Measurements from ENCODE around the gene L3MBTL3.

DNA sequence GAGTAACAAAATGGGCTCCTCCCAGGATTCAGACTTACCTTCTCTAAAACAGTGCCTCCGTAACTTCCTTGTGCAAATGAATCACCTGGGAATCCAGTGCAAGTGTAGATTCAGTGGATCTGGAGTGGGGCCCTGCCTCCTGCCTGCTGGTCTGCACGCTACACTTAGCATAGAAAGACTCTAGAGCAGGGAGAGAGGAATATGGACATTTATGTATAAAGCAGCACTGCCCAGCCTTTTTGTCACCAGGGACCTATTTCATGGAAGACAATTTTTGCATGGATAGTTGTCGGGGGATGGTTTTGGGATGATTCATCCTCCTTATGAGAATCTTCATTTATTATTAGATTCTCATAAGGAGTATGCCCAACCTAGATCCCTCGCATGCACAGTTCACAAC, 42.3 kb upstream of the L3MBTL3 start:
- TF ChIP-seq POLR2A (IDR thresholded peaks at IDR 0.05; ENCODE audit: low read length) (no peak), GATA1 (IDR thresholded peaks at IDR 0.05; ENCODE audit: low read depth, low read length) (no peak)
